Anterior cingulate cortex (tissue), 58 donors: ENCODE measurements around the gene TENT5A.
"Not testable (repeated sequence)": the region's sequence is repeated elsewhere in the genome, so short reads cannot be mapped to it uniquely, and the experiment has no call there.

Experiments
- DNase-seq, 58 donors: peaks; one replicate each; lab custom pipeline; 2025; lab: John Stamatoyannopoulos, UW

Gene TENT5A

DNA sequence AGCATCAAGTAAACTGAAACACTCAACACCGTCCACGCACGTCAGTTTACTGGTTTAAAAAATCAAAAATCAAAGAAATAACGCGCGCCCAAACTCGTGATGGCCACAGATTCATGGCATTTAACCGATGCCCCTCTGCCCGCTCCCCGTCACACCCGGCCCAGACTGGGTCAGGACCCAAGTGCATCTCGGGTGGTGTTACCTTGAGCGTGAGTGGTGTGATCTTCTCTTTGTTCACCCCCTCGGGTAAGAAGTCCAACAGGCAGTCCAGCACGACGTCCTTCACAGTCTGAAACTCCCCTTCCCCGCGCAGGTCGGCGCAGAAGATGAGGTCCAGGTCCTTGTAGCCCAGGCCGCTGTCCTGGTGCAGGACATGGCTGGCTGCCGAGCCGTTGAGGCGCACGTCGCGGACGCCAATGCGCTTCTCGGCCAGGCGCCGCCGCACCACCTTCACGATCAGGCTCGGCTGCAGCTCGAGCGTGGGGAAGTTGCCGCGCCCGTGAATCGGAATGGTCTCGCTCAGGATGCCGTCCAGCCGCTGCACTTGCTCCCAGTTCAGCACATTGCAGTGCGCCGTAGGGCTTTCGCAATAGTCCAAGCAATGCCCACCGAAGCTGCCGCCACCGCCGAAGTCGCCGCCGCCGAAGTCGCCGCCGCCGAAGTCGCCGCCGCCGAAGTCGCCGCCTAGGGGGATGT lies 945 bp downstream of the TENT5A start:
- peak in 26 of 58 donors; percentile 3 to 61 (median 20) for DNase-seq

- no peak for DNase-seq
Measured at GRCh38 chr6:81750681-81751387, 1.6 kb downstream of the TENT5A start.

DNA sequence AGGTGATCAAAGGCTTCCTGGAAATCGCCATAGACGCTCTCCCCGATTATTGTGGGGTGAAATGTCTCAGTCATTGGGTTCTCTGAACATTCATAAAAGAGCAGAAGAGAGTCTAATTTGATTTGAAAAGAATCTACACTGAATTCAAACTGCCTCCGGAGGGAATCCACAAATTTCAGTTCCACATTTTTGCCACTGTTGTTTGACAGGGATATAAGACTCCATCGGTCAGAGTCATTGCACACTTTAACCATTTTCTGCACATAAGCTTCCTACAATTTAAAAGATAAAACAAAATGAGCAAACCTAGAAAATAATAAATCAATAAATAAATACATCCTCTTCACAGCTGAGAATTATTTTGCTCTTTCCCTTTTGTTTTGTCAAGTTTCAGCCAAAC lies 2.3 kb downstream of the TENT5A start:
- no peak for DNase-seq

- no peak for DNase-seq
Measured at GRCh38 chr6:81749707-81750106, 2.8 kb downstream of the TENT5A start.

DNA sequence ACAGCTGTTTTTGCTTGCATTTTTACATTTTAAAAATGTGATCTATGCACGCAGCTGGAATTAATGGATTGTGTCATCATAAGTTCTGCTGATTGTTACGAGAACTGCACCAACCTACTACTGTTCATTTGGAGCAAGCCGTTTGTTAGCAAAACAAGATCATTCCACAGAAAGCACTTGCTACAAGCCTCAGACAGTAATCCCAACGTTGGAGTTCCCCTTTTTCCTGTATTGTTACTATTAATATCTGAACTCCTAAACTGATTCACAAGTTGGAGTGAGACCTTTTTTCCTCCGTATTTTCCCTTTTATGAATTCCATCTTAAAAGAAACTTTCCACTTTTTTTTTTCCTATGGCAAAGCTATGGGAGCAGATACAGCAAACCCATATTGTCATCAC lies 3.5 kb downstream of the TENT5A start:
- DNase-seq: no peak

GRCh38 chr6:81747327-81747726 lies 5.2 kb downstream of the TENT5A start:
- no peak for DNase-seq

GRCh38 chr6:81744131-81744530 lies 8.3 kb downstream of the TENT5A start:
- DNase-seq: no peak

- no peak for DNase-seq
Measured at GRCh38 chr6:81743649-81744048, 8.8 kb downstream of the TENT5A start.

- no peak for DNase-seq
Measured at GRCh38 chr6:81741689-81742088, 10.8 kb downstream of the TENT5A start.

DNA sequence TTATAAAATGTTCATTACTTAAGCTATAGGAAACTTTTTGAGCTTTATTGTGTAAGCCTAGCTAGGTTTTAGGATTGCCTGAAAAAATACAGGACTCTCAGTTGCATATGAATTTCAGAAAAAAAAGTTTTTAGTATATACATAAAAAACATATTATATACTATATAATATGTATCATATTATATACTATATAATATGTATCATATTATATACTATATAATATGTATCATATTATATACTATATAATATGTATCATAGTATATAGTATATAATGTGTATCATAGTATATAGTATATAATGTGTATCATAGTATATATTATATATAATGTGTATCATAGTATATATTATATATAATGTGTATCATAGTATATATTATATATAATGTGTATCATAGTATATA lies 11.9 kb downstream of the TENT5A start:
- DNase-seq: not testable (repeated sequence)

DNA sequence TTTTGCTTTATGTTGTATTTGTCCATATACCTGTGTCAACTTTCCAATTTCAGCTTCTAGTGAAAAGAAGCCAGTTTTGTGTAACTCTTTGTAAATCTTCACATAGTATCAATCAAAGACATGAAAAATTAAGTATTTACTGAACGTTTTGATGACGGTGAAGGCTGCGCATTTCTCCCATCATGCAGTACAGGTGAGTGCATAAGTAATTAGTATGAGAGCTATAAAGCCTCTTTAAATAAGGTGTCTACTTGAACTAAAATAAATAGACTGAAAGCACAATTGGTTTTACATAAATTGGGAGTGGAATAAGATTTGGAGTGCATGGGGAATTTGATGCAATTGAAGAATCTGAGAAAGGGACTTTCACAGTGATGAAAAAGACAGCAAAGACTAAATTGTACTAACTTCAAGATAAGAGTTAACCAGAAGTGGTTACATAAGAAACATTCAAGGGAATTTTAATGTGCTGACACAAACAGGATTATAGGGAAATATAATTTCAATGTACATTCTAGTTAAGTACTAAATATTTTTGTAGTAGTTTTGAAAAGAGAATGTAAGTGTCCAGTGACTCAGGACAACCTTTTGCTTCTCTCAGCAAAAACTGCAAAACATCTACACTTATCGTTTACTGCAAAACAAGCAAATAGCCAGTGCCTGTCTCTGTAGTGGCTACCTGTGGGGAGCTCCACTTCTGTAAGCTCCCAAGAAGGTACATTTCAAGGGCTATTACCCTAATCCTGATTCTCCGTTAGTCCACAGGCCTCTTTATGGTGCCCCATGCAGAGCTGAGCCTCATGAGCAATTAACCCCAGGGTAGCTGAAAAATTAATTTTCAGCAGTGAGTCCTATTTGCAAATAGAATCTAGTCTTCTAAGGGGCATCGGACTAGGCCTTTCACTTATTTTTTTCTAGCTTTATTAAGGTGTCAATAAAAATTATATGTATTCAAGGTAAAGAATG lies 13.0 kb downstream of the TENT5A start:
- DNase-seq: no peak

DNA sequence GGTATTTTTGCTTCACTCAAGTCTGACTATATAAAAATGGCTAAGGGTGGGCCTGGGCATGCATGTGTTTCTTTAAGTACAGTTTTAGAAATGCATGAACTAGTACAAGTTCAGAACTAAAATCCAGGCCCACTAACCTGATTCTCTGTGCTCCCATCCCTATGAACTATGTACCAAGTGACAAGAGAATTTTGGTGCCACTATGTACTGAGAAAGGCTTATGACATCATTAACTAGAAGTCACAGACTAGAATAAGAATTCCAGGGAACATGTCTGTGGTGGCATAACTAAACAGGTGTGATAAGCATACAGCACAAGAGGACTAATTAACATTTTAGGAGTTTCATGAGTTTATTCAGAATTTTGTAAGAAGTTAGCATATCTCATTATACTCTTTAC lies 16.1 kb downstream of the TENT5A start:
- DNase-seq: no peak

- DNase-seq: no peak
Measured at GRCh38 chr6:81735756-81736380, 16.6 kb downstream of the TENT5A start.

DNA sequence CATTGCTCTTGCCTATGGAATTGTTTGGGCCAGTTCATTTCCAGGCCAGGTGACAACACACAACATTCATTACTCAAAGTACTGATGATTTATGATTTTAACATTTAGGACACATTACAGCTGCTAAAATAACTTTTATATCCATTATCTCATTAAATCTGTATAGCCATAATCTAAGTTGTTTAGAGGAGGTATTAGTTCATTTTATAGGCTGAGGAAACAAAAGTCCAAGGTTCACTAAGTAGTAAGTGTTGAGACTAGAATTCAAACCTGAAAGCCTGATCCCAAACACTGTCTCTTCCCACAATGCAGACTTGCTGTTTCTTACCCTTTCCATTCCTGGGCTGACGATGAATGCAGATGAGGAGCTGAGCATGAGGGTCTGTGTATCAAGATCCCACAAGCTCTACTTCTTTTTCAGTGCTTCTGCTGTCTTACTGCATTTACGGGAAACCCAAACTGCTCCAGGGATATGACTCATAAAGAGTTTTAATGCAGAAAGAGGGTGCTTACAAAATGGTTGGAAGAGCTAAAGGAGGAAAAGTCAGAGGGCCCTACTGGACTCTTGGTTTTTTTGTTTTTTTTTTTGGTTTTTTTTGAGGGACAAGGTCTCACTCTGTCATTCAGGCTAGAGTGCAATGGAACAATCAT lies 17.9 kb downstream of the TENT5A start:
- no peak for DNase-seq

DNA sequence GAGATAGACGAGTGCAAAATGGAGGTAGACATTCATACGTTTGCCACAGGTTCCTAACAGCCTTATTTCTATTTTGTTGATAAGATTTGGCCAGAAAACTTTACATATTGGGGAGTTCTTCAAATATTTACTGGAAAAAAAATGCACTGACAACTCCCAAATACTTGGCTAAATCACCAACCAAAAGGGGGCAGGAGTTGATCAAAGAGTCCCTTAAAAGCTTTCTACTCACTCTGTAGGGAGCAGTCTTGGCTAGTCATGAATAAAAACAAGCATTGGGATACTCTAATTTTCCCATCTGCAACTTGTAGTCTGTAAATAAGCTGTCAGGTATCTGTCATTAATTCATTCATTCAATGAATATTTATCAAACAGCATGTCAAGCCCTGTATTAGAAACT lies 18.4 kb downstream of the TENT5A start:
- DNase-seq: no peak

DNA sequence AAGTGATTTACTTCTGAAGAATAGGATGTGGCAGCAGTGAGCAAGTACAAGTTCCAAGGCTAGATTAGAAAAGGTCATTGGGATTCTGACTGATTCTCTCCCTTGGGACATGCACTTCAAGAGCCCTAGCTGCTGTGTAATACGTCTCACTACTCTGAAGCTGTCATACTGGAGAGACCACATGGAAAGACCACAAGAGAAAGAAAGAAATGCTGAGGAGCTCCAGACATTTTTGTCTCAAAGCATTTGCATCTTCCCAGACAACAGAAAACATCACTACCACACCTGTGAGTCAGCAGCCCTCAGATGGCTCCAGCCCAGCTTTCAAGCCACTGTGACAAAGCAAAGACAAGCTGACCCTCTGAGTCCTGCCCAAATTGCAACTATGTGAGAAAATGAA lies 20.7 kb downstream of the TENT5A start:
- no peak for DNase-seq

DNA sequence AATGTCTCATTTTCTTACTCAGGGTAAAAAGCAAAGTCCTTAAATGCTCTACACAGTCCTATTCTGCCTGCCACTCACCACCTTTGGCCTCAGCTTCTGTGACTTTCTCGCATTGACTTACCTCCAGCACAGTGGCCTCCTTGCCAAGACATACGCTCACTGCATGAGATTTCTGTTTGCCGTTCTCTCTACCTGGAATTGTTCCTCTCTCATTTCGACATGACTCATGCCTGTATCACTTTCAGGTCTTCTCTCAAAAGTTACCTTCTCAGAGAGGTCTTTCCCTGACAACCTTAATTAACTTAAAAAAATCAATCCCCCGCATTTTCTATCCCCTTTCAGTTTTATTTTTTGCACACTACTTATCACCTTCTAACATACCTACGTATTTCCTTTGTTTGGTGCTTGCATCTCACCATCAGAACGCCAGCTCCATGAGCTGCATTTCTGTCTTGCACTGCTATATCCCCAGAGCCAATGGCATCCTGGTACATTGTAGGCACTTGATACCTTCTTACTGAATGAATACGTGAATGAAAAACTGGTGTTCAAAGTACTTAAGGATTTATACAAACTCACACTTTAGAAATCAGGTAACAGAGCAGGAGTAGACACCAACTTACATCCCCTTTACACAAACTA lies 24.5 kb downstream of the TENT5A start:
- no peak for DNase-seq

DNA sequence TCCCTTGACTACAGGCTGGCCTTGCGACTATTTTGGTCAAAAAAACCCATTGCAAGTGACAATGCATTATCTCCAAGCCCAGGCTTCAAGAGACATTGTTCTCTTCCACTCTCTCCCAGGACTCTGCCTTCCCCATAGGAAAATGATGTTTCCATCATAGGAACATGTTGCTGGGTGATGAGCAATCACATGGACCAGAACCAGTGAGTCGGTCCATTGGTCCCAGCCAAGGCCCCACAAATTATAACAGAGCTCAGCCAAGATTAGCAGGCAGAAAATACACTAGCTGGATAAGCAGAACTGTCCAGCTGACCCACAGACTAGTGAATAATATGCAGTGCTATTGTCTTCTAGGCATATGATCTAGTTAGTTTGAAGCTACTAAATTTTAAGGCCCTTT lies 27.4 kb downstream of the TENT5A start:
- no peak for DNase-seq

DNA sequence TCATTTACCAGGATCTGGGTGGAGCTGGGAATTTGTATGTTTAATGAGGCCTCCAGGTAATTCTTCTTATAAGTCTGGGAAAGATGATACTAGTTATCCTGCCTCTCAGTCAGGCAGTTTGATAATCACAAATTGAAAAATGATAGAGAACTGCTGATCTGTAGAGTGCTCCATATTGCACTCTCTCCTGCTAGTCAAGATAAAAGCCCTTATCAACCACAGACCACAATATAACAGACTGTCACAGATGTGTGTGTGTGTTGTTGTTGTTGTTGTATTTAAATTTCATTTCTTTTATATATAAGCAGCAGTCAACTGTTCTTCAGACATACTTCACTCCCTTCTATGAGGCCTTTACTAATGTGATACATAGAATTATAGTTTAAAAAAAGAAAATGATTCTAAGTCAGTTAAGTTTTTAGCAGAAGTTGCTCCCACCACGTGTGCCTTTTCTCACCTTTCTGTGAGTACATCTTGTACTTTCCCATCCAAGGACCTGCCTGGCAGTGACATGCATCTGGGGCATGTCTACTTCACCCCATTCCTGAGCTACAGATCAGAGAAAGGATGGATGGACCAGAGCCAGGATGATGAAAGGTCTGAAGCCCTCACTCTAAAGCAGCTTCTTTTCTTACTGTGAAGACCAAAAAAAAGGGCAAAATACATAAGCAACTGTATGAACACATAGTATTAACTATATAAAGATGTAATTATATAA lies 29.8 kb downstream of the TENT5A start:
- DNase-seq: no peak
